Measurements from ENCODE around the gene KCNN1. TPM values are rescaled to one million over a fixed set of nuclear protein-coding genes. Genes with fewer than 3 reads are reported as not detected.
"Not testable (repeated sequence)": the region's sequence is repeated elsewhere in the genome, so short reads cannot be mapped to it uniquely, and the experiment has no call there.

KCNN1 gene
- total RNA-seq, 1 experiment from 2014 or later = not detected

- DNase-seq (ENCODE audit: low read depth) = no peak
Measured at GRCh38 chr19:17969096-17969792, 2.3 kb downstream of the KCNN1 start.

GRCh38 chr19:17972230-17972629 is 5.3 kb downstream of the KCNN1 start:
- no peak for DNase-seq (ENCODE audit: low read depth)

GRCh38 chr19:17973759-17974158 is 6.9 kb downstream of the KCNN1 start:
- DNase-seq (ENCODE audit: low read depth) = no peak

GRCh38 chr19:17974551-17974950 is 7.6 kb downstream of the KCNN1 start:
- DNase-seq (ENCODE audit: low read depth) = no peak

- no peak for DNase-seq (ENCODE audit: low read depth)
Measured at GRCh38 chr19:17975032-17975431, 8.1 kb downstream of the KCNN1 start.

- DNase-seq (ENCODE audit: low read depth) = no peak
Measured at GRCh38 chr19:17977021-17977420, 10.1 kb downstream of the KCNN1 start.

GRCh38 chr19:17977488-17977887 is 10.6 kb downstream of the KCNN1 start:
- no peak for DNase-seq (ENCODE audit: low read depth)

- no peak for DNase-seq (ENCODE audit: low read depth)
Measured at GRCh38 chr19:17981611-17982010, 14.7 kb downstream of the KCNN1 start.

- DNase-seq (ENCODE audit: low read depth) = no peak
Measured at GRCh38 chr19:17982430-17982829, 15.5 kb downstream of the KCNN1 start.

GRCh38 chr19:17985037-17985818 is 18.3 kb downstream of the KCNN1 start:
- DNase-seq (ENCODE audit: low read depth) = peak; percentile 14

GRCh38 chr19:17986569-17986968 is 19.7 kb downstream of the KCNN1 start:
- DNase-seq (ENCODE audit: low read depth) = not testable (repeated sequence)

GRCh38 chr19:17988161-17988560 is 21.3 kb downstream of the KCNN1 start:
- no peak for DNase-seq (ENCODE audit: low read depth)

GRCh38 chr19:17989425-17990094 is 22.7 kb downstream of the KCNN1 start:
- DNase-seq (ENCODE audit: low read depth) = no peak

- no peak for DNase-seq (ENCODE audit: low read depth)
Measured at GRCh38 chr19:17993076-17993813, 26.3 kb downstream of the KCNN1 start.

GRCh38 chr19:17996826-17997316 is 30.0 kb downstream of the KCNN1 start:
- peak; percentile 68 for DNase-seq (ENCODE audit: low read depth)

- DNase-seq (ENCODE audit: low read depth) = peak; percentile 43
Measured at GRCh38 chr19:17997969-17998826, 31.3 kb downstream of the KCNN1 start.

- no peak for DNase-seq (ENCODE audit: low read depth)
Measured at GRCh38 chr19:17998827-17999150, 31.9 kb downstream of the KCNN1 start.

GRCh38 chr19:17999684-18000479 is 33.0 kb downstream of the KCNN1 start:
- DNase-seq (ENCODE audit: low read depth) = no peak

GRCh38 chr19:18000480-18000914 is 33.6 kb downstream of the KCNN1 start:
- no peak for DNase-seq (ENCODE audit: low read depth)
